GM21737 (cell line): ENCODE results near the gene PRKCQ.

Experiments
- ATAC-seq: cut with Tn5 transposase; IDR thresholded peaks from one replicate; pipeline ENCODE4 v1.9.1; 2021; ENCODE audit warnings: mild to moderate bottlenecking, moderate library complexity; ENCODE audit not compliant: unreplicated experiment

Gene PRKCQ

GRCh38 chr10:6409971-6410643, 170.0 kb downstream of the PRKCQ start:
- no peak for ATAC-seq

- ATAC-seq, result no peak
Measured at GRCh38 chr10:6408799-6409198, 171.3 kb downstream of the PRKCQ start.

- ATAC-seq, result no peak
Measured at GRCh38 chr10:6407034-6407721, 172.9 kb downstream of the PRKCQ start.

GRCh38 chr10:6406220-6407033, 173.6 kb downstream of the PRKCQ start:
- no peak for ATAC-seq

GRCh38 chr10:6405713-6406112, 174.4 kb downstream of the PRKCQ start:
- no peak for ATAC-seq

GRCh38 chr10:6404127-6405072, 175.7 kb downstream of the PRKCQ start:
- no peak for ATAC-seq

GRCh38 chr10:6402960-6403359, 177.1 kb downstream of the PRKCQ start:
- no peak for ATAC-seq

GRCh38 chr10:6402349-6402709, 177.7 kb downstream of the PRKCQ start:
- ATAC-seq, result no peak

GRCh38 chr10:6401558-6402348, 178.3 kb downstream of the PRKCQ start:
- ATAC-seq, result peak; percentile 81

- ATAC-seq, result no peak
Measured at GRCh38 chr10:6400821-6401465, 179.1 kb downstream of the PRKCQ start.

- no peak for ATAC-seq
Measured at GRCh38 chr10:6400331-6400730, 179.7 kb downstream of the PRKCQ start.

GRCh38 chr10:6399879-6400278, 180.2 kb downstream of the PRKCQ start:
- no peak for ATAC-seq

- no peak for ATAC-seq
Measured at GRCh38 chr10:6399231-6399741, 180.8 kb downstream of the PRKCQ start.

GRCh38 chr10:6398399-6398798, 181.7 kb downstream of the PRKCQ start:
- no peak for ATAC-seq

GRCh38 chr10:6396652-6397051, 183.4 kb downstream of the PRKCQ start:
- ATAC-seq, result no peak

- ATAC-seq, result no peak
Measured at GRCh38 chr10:6396226-6396625, 183.8 kb downstream of the PRKCQ start.

GRCh38 chr10:6395606-6396005, 184.5 kb downstream of the PRKCQ start:
- no peak for ATAC-seq

GRCh38 chr10:6394084-6394483, 186.0 kb downstream of the PRKCQ start:
- ATAC-seq, result no peak

GRCh38 chr10:6393168-6393567, 186.9 kb downstream of the PRKCQ start:
- ATAC-seq, result no peak
